ENCODE data around the gene SUN5.
"Not testable (repeated sequence)": the region's sequence is repeated elsewhere in the genome, so short reads cannot be mapped to it uniquely, and the experiment has no call there.

The SUN5 gene, protein sequence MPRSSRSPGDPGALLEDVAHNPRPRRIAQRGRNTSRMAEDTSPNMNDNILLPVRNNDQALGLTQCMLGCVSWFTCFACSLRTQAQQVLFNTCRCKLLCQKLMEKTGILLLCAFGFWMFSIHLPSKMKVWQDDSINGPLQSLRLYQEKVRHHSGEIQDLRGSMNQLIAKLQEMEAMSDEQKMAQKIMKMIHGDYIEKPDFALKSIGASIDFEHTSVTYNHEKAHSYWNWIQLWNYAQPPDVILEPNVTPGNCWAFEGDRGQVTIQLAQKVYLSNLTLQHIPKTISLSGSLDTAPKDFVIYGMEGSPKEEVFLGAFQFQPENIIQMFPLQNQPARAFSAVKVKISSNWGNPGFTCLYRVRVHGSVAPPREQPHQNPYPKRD

GRCh38 chr20:33004141-33004751, at the start of gene SUN5:
SUN5 (minus strand) TSS chr20:33004433; CDS start chr20:33004340, 93 bp downstream.
- no peak for DNase-seq (ENCODE audit: low spot score)

- no peak for DNase-seq (ENCODE audit: low spot score)
These were observed 49.3 kb upstream of the SUN5 start, which contains the start of gene BPIFB3 for GRCh38 chr20:33053291-33054106. BPIFB3 (plus strand) TSS chr20:33053903; CDS start chr20:33055436, 1,533 bp downstream.

DNA sequence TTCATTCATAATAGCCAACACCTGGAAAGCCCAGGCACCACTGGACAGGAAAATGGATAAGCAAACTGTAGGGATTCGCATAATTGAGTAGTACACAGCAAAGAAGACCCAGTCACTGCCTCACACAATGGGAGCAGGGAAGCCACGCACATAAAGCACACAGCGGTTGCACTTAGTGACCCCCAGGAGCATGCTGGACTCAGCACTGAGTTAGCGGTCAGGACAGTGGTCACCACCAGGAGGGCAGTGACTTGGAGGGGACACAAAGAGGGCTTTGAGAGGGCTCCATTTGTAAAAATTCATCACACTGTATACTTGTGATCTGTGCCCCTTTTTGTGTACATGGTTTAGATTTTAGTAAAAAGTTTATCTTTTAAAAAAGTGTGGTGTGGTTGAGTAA, 47.1 kb upstream of the SUN5 start:
- no peak for DNase-seq (ENCODE audit: low spot score)

- DNase-seq (ENCODE audit: low spot score), result no peak
These were observed 42.2 kb upstream of the SUN5 start for GRCh38 chr20:33046412-33046811.

DNA sequence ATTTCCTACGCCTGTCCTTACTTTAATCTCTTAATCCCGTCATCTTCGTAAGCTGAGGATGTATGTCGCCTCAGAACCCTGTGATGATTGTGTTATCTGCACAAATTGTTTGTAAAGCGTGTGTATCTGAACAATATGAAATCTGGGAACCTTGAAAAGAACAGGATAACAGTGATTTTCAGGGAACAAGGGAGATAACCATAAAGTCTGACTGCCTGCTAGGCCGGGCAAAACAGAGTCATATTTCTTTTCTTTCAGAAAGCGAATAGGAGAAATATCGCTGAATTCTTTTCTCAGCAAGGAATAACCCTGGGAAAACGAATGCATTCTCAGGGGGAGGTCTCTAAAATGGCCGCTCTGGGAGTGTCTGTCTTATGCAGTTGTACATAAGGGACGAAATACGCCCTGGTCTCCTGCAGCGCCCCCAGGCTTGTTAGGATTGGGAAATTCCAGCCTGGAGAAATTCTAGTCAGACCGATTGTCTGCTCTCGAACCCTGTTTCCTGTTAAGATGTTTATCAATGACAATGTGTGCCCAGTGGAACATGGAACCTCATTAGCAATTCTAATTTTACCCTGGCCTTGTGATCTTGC, 41.0 kb upstream of the SUN5 start:
- not testable (repeated sequence) for DNase-seq (ENCODE audit: low spot score)

DNA sequence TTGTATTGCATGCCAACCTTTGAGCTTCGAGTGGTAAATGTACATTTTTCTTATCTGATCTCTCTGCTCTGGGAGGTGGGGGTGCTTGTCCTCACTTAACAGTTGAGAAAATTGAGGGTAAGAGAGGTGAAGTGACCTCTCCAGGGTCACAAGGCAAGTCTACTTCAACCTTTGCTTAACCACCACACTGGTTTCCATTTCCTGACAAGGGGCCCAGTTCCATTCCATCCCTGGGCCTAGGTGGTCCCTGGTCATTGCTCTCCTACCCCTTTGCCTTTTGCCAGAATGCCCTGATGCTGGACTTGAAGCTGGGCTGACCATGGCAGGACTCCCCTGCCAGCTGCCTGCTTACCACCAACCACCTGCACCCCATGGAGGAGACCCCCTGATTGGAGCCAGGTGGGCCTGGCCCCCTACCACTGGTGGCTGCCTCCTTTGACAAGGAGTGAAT, 39.5 kb upstream of the SUN5 start:
- no peak for DNase-seq (ENCODE audit: low spot score)

GRCh38 chr20:33042983-33043730, 38.9 kb upstream of the SUN5 start:
- DNase-seq (ENCODE audit: low spot score), result no peak

DNA sequence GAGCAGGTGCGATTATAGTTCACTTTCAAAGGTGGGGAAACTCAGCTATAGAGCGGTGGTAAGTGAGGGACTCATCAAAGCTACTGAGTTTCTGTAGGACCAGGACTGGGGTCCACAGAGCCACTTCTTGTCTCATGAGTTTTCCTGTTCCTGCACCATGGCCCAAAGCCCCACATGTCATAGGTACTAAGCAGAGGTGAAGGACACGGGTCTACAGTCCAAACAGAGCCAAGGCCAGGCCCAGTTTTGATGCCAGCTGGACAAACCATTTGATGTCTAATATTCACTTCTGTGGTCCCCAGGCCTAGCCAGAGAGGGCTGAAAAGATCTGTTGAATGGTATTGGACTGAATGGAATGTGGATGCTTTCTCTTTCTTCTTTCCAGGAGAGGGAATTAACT, 38.2 kb upstream of the SUN5 start:
- DNase-seq (ENCODE audit: low spot score), result no peak

DNA sequence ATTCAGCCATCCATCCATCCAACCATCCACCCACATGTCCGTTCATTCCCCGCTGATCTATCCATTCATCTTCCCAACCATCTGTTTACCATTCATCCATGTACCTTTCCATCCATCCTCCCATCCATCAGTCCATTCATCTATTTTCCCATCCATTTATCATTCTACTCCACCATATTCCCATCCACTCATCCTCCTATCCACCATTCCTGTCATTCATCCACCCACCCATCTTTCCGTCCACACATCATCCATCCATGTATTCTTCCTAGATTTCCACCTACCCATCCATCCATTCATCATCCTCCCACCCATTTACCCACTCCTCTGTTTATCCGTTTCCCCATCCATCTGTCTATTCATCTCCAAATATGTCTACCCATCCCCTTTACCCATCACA, 34.0 kb upstream of the SUN5 start:
- DNase-seq (ENCODE audit: low spot score), result no peak

GRCh38 chr20:33037456-33037855, 33.2 kb upstream of the SUN5 start:
- DNase-seq (ENCODE audit: low spot score), result no peak

- DNase-seq (ENCODE audit: low spot score), result no peak
These were observed 30.8 kb upstream of the SUN5 start for GRCh38 chr20:33034901-33035492.

DNA sequence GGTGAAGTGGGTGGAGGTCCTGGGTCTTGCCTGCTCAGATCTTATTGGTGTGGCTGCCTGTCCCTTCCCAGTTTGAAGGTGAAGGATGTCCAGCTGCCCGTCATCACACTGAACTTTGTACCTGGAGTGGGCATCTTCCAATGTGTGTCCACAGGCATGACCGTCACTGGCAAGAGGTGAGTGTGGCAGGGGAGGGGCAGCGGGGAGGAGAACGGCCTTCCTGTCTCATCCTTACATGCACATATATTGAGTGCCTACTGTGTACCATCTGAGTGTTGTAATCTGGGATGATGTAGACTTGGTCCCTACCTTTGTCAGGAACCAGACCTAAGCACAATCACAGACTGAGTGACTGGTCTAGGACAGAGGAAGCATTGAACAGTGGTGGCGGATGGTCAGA, 29.9 kb upstream of the SUN5 start:
- DNase-seq (ENCODE audit: low spot score), result no peak

GRCh38 chr20:33033381-33033780, 29.1 kb upstream of the SUN5 start:
- DNase-seq (ENCODE audit: low spot score), result no peak

DNA sequence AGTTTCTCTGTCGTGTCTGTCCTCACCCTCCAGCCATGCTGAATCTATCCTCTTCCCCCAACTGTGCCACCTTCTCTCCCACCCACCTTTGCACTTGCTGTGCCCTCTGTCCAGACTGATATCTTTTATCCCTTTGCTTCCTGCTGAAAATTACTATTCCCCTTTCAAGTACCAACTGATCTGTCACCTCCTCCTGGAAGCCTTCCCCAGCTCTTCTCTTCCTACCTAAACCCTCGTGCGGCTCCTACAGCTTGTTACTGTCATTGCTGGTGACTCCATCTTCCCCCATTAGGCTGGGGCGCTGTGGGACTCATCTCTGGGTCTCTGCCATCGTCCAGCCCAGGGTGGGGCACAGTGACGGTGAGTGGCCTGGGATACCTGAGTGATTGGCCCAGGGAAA, 28.3 kb upstream of the SUN5 start:
- no peak for DNase-seq (ENCODE audit: low spot score)

DNA sequence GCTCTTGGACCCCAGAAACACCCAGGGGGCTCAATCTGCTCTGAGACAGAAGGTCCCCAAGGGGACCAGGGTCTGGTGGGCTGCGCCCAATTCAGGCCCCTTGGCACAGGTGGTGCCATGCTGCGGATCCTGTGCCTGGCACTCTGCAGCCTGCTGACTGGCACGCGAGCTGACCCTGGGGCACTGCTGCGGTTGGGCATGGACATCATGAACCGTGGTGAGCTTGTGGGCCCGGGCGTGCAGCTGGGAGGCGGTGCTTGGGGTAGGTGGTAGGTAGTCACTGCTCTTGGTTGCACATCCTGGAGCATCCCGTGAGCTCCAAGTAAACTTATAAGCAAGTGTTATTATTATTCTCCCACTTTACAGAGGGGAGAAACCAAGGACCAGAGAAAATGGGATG, 27.3 kb upstream of the SUN5 start, which contains the start of gene BPIFB6:
Gene BPIFB6 (plus strand): TSS at position 118 of the 400 bp plus-strand sequence. CDS start 0 bp downstream, at position 118.
- DNase-seq (ENCODE audit: low spot score), result no peak

- no peak for DNase-seq (ENCODE audit: low spot score)
These were observed 26.3 kb upstream of the SUN5 start for GRCh38 chr20:33030569-33030968.

DNA sequence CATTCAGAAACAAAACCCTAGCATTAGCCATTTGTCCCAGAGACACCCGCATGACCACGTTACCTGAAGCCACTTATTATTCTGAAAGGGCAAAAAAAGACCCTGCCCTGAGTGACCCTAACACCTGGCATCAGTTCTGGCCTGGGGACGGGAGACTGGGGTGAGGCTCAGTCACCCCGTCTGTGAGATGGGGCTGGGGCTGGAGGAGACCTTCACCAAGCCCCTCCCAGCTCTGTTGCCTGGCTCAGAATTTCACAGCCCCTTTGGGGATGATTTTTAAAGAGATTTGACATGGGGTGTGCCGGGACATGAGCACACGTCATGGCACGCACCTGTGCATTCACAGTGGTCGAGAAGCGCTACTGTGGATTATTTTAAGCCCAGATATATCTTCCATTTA, 25.8 kb upstream of the SUN5 start:
- no peak for DNase-seq (ENCODE audit: low spot score)

DNA sequence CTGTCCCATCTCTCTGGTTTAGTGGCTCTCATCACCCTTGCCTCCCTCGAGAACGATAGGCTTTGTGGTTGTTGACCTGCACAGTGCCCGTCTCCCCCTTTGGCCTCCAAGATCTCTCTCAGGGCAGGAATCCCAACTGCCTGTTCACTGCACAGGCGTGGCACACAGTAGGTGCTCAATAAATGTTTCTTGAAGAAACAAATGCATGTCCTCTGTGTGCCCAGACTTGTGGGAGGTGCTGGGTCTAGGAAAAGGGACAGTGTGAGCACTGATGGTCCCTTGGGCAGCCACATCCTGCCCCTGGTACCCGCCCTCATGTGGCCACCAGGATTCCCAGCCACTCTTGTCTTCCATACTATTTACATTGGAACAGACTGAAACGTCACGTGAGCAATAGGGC, 24.6 kb upstream of the SUN5 start:
- no peak for DNase-seq (ENCODE audit: low spot score)

GRCh38 chr20:33027769-33028751, 23.8 kb upstream of the SUN5 start:
- no peak for DNase-seq (ENCODE audit: low spot score)
